22Rv1 (cell line): ENCODE measurements around the gene PRDM16.

ENCODE experiments used
- H3K27ac ChIP-seq: fragments of 450-650 bp; 2 replicates; pipeline ENCODE4 v1.5.1; 2017
- CTCF ChIP-seq: fragments of 450-650 bp; IDR thresholded peaks from 2 replicates; pipeline ENCODE4 v1.5.1; 2017; ENCODE audit warnings: mild to moderate bottlenecking
- ZFX ChIP-seq: fragments of 450-650 bp; IDR thresholded peaks from 2 replicates; pipeline ENCODE4 v1.6.1; 2017; ENCODE audit warnings: antibody characterized with exemption, borderline replicate concordance

The PRDM16 gene

GRCh38 chr1:3329640-3330281 lies 260.8 kb downstream of the PRDM16 start:
- no peak for TF ChIP-seq ZFX
- TF ChIP-seq CTCF, result no peak
- H3K27ac ChIP-seq, result no peak overlapping the region

GRCh38 chr1:3330771-3331245 lies 261.8 kb downstream of the PRDM16 start:
- no peak for TF ChIP-seq ZFX
- TF ChIP-seq CTCF, result no peak
- no peak overlapping the region for H3K27ac ChIP-seq

GRCh38 chr1:3331564-3331963 lies 262.6 kb downstream of the PRDM16 start:
- no peak overlapping the region for H3K27ac ChIP-seq
- TF ChIP-seq ZFX, result no peak
- TF ChIP-seq CTCF, result no peak

GRCh38 chr1:3332043-3332442 lies 263.0 kb downstream of the PRDM16 start:
- no peak overlapping the region for H3K27ac ChIP-seq
- no peak for TF ChIP-seq CTCF
- no peak for TF ChIP-seq ZFX

GRCh38 chr1:3332662-3333061 lies 263.7 kb downstream of the PRDM16 start:
- H3K27ac ChIP-seq, result no peak overlapping the region
- TF ChIP-seq CTCF (no peak), ZFX (no peak)

- no peak overlapping the region for H3K27ac ChIP-seq
These were observed 264.9 kb downstream of the PRDM16 start for GRCh38 chr1:3333903-3334302.

GRCh38 chr1:3334366-3334765 lies 265.4 kb downstream of the PRDM16 start:
- TF ChIP-seq ZFX (no peak), CTCF (no peak)
- H3K27ac ChIP-seq, result no peak overlapping the region

More at GRCh38 chr1:3333903-3334302, 264.9 kb downstream of the PRDM16 start:
- TF ChIP-seq CTCF (no peak), ZFX (no peak)
